ENCODE measurements around the gene RFX1. TPM values are rescaled to one million over a fixed set of nuclear protein-coding genes. Genes with fewer than 3 reads are reported as not detected.
A peak's percentile ranks its signal among the peaks of the same experiment; 100 is the strongest.

Gene RFX1
- total RNA-seq, 4 donors from 2014 or later = 2.9 to 8.9 (median 4.5) TPM

- WGBS = 91% methylated on average over 10 of the region's 15 CpGs
- Histone ChIP-seq H3K27ac (replicated peaks in 1 of 4) (no peak overlapping the region), H3K27me3 (no peaks in the 10 kb centered on the region), H3K9me3 (no peaks in the 10 kb centered on the region), H3K4me1 (peaks cover 11 to 24% (median 23%) of the 10 kb centered on the region in 4 donors), H3K36me3 (peaks cover 14 to 50% (median 49%) of the 10 kb centered on the region in 4 donors), H3K4me3 (no peak overlapping the region)
- DNase-seq (ENCODE audit: extremely low spot score) = no peak
- TF ChIP-seq POLR2AphosphoS5 (IDR thresholded peaks at IDR 0.05) = no peak
- TF ChIP-seq CTCF (IDR thresholded peaks at IDR 0.05) = no peak
- TF ChIP-seq POLR2A (IDR thresholded peaks at IDR 0.05; ENCODE audit: low read depth) = no peak
- TF ChIP-seq EP300 (IDR thresholded peaks at IDR 0.05) = no peak
- intact Hi-C loops (cut with DNase I) = loop anchor here (5.0 kb wide), 1 partner anchor 48 kb away; no protein-coding TSS in a partner anchor
Measured at GRCh38 chr19:13954185-13954584, 51.9 kb downstream of the RFX1 start.

- Histone ChIP-seq H3K4me3 (peak overlapping the region; percentile 82 to 94 (median 94)), H3K36me3 (peaks cover 14 to 39% (median 37%) of the 10 kb centered on the region in 4 donors), H3K27me3 (no peaks in the 10 kb centered on the region), H3K4me1 (peaks cover 11 to 24% (median 23%) of the 10 kb centered on the region in 4 donors), H3K9me3 (no peaks in the 10 kb centered on the region), H3K27ac (replicated peaks in 1 of 4) (peak overlapping the region; percentile 83 to 90 (median 87))
- TF ChIP-seq POLR2AphosphoS5 (IDR thresholded peaks at IDR 0.05) (no peak), EP300 (IDR thresholded peaks at IDR 0.05) (no peak), POLR2A (IDR thresholded peaks at IDR 0.05; ENCODE audit: low read depth) (no peak), CTCF (IDR thresholded peaks at IDR 0.05) (no peak)
- DNase-seq (ENCODE audit: extremely low spot score) = no peak
- intact Hi-C loops (cut with DNase I) = loop anchor here (5.0 kb wide), 1 partner anchor 49 kb away; no protein-coding TSS in a partner anchor
- 0% methylated on average over 6 of the region's 13 CpGs for WGBS
Measured at GRCh38 chr19:13952931-13953531, 53.1 kb downstream of the RFX1 start.

- Histone ChIP-seq H3K27ac (replicated peaks in 1 of 4) (peak within 1 kb of the TSS; percentile 83 to 90 (median 87)), H3K4me3 (peak within 1 kb of the TSS; percentile 82 to 94 (median 94)), H3K36me3 (peaks cover 14 to 33% (median 32%) of the 10 kb centered on the region in 4 donors), H3K27me3 (no peaks in the 10 kb centered on the region), H3K4me1 (peaks cover 11 to 24% (median 23%) of the 10 kb centered on the region in 4 donors), H3K9me3 (no peaks in the 10 kb centered on the region)
- 1% methylated on average over 26 of the region's 65 CpGs for WGBS
- TF ChIP-seq POLR2AphosphoS5 (IDR thresholded peaks at IDR 0.05) = peak; percentile 78
- no peak for TF ChIP-seq EP300 (IDR thresholded peaks at IDR 0.05)
- TF ChIP-seq POLR2A (IDR thresholded peaks at IDR 0.05; ENCODE audit: low read depth) = peak; percentile 16
- TF ChIP-seq CTCF (IDR thresholded peaks at IDR 0.05) = no peak
- peak; percentile 100 for DNase-seq (ENCODE audit: extremely low spot score)
- intact Hi-C loops (cut with DNase I) = loop anchor here (5.0 kb wide), 1 partner anchor 50 kb away; no protein-coding TSS in a partner anchor
Measured at GRCh38 chr19:13952154-13952930, 53.8 kb downstream of the RFX1 start, which contains the start of gene DCAF15. Gene DCAF15, plus strand, starts transcription at chr19:13952509. Its CDS starts 4 bp downstream, at chr19:13952513.

- H3K9me3 ChIP-seq = no peaks in the 10 kb centered on the region
- peak overlapping the region in 3 of 4 donors; percentile 21 to 86 (median 33) for H3K27ac ChIP-seq (replicated peaks in 1 of 4)
- no peaks in the 10 kb centered on the region for H3K27me3 ChIP-seq
- TF ChIP-seq POLR2A (IDR thresholded peaks at IDR 0.05; ENCODE audit: low read depth) (no peak), CTCF (IDR thresholded peaks at IDR 0.05) (no peak), POLR2AphosphoS5 (IDR thresholded peaks at IDR 0.05) (no peak), EP300 (IDR thresholded peaks at IDR 0.05) (no peak)
- no peak for DNase-seq (ENCODE audit: extremely low spot score)
- H3K36me3 ChIP-seq = peaks cover 10 to 27% (median 26%) of the 10 kb centered on the region in 4 donors
- H3K4me1 ChIP-seq = peaks cover 11 to 24% (median 23%) of the 10 kb centered on the region in 4 donors
- intact Hi-C loops (cut with DNase I) = loop anchor here (5.0 kb wide), 1 partner anchor 51 kb away; no protein-coding TSS in a partner anchor
- WGBS = 10% methylated on average over 20 of the region's 20 CpGs
- peak overlapping the region; percentile 82 to 94 (median 94) for H3K4me3 ChIP-seq
Measured at GRCh38 chr19:13951799-13952153, 54.3 kb downstream of the RFX1 start.

All from esophagus muscularis mucosa (tissue), 4 donors.